Keratinocyte (primary cell): ENCODE data around the gene EPHA6.

Source experiments
- CTCF ChIP-seq, 3 experiments: IDR thresholded peaks in 1 of 3; conservative IDR thresholded peaks in 1 of 3; optimal IDR thresholded peaks in 1 of 3; 2 replicates in 2 of 3; 3 replicates in 1 of 3; pipeline versions ENCODE3 to v1.5.1; 2011; ENCODE audit warnings: low read length in 3 of 3, mild to moderate bottlenecking in 3 of 3, moderate library complexity in 2 of 3, control low read depth in 1 of 3, inconsistent platforms in 1 of 3; ENCODE audit not compliant: insufficient read depth in 2 of 3; ENCODE audit errors: extremely low read depth in 1 of 3
- EZH2 ChIP-seq: IDR thresholded peaks from one replicate; pipeline ENCODE4 v1.6.1; 2012; ENCODE audit warnings: inconsistent platforms, mild to moderate bottlenecking, low read length, moderate library complexity

GRCh38 chr3:97698691-97699090 lies 884.3 kb downstream of the EPHA6 start:
- TF ChIP-seq CTCF (optimal IDR thresholded peaks at IDR 0.05 in 1 of 3, IDR thresholded peaks at IDR 0.05 in 1 of 3, conservative IDR thresholded peaks at IDR 0.05 in 1 of 3; ENCODE audit: extremely low read depth in 1 of 3, insufficient read depth in 2 of 3, low read length in 3 of 3): no peak
- TF ChIP-seq EZH2: no peak
